SIG-M5 (cell line): ENCODE data around the gene TPRKB.
"Not testable (repeated sequence)": the region's sequence is repeated elsewhere in the genome, so short reads cannot be mapped to it uniquely, and the experiment has no call there.

ENCODE experiments used
- DNase-seq: peaks from one replicate; lab custom pipeline; 2025; lab: John Stamatoyannopoulos, UW

The TPRKB gene

DNA sequence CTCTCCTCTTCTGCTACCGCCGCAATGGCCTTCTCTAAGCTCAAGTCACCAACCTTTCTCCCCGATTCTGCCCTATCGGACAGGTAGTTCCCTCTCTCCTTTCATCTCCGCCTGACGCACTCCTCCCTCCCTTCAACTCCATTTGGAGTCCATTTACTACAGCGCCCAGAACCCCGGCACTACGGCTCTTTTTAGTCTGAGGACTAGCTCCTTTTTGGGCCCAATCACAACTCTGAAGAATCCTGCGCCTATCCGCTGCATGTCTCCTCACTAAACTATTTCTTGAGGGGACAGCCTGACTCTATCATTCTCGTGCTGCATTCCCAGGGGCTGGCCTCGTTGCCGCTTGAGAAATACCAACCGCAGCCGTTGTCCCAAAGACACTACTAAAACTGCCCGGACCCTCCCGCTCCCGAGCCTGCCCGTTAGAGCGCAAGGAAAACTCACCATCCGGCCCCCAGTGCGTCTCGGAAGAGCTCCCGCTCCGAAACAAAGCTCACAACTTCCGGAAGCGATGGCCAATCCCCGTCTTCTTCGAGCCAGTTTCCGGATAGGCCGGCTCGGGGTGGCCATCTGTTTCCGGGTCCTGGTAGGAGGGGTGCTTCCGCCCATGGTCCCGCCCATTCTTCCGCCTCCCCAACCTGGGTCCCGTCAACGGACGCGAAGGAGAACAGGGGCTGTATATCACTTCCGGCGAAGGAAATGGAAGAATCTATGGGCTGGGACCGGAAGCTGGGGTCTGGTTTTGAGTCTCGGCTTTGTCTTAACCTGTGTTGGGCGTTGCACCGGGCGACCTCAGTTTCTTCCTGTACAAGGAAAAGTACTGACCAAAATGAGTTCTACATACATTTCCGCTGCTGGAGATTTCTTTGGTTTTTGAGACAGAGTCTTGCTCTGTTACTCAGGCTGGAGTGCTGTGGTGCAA lies at the start of gene TPRKB:
TSS of gene TPRKB (minus strand) at position 491 of the 925 bp plus-strand sequence. CDS start 2,776 bp downstream, outside the sequence.
- peak; percentile 89 for DNase-seq

GRCh38 chr2:73783883-73784282 lies 46.7 kb upstream of the TPRKB start, which contains the start of gene C2orf78:
C2orf78 (plus strand) TSS chr2:73784183; CDS start chr2:73784310, 127 bp downstream.
- DNase-seq: not testable (repeated sequence)

- not testable (repeated sequence) for DNase-seq
Measured at GRCh38 chr2:73783402-73783801, 46.3 kb upstream of the TPRKB start.

DNA sequence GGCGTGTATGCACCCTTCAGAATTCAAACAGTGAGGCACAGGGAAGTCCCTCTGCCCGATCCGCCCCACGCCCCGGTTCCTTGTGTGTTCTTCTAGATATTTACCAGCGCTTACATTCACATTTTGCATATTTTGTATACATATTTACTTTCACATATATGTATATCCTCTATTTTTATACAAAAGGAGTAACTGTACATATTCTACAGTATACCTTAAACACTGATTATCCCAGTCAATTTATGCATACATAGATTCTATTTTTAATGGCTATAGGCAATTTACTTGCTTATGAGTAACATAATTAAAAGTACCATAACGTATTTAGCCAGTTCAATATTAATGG lies 43.1 kb upstream of the TPRKB start:
- no peak for DNase-seq

- DNase-seq: peak; percentile 60
Measured at GRCh38 chr2:73779467-73780236, 42.5 kb upstream of the TPRKB start, which contains the start of gene DUSP11. DUSP11 (minus strand) TSS chr2:73780103; CDS start chr2:73779974, 129 bp downstream.

GRCh38 chr2:73778867-73779466 lies 41.8 kb upstream of the TPRKB start:
- not testable (repeated sequence) for DNase-seq

DNA sequence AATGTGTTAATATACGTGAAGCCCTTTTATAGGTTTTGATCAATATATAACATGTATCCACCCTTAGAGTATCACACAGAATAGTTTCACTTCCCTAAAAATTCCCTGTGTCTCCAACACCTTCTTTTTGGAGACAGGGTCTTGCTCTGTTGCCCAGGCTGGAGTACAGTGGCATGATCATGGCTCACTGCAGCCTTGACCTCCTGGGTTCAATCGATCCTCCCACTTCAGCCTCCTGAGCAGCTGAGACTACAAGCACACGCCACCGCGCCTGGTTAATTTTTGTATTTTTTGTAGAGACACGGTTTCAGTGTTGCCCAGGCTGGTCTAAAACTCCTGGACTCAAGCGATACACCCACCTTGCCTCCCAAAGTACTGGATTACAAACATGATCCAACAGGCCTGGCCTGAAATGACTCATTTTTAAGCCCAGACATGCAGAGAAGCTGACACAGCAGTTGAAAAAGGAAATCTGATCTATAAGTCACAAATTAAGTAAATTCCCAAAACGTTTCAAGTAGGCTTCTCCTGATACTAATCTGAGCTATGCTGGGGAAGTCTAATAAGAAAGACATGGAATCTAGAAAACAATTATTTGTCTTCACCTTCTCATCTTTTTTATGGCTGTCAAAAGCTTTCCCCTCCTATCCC lies 39.8 kb upstream of the TPRKB start:
- DNase-seq: no peak

DNA sequence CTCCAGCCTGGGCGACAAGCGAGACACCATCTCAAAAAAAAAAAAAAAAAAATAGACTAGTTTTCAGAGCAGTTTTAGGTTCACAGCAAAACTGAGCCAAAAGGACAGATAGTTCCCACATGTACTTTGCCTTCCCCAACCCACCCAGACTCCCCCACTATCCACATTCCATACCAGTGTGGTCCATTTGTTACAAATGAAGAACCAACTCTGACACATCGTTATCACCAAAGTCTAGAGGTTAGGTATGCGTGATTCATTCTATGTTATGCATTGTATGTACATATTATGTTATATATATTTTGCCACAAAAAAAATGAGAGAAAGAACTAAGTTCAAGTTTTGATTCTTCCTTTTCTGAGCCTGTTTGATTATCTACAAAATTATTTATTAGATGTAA lies 39.2 kb upstream of the TPRKB start:
- DNase-seq: no peak

DNA sequence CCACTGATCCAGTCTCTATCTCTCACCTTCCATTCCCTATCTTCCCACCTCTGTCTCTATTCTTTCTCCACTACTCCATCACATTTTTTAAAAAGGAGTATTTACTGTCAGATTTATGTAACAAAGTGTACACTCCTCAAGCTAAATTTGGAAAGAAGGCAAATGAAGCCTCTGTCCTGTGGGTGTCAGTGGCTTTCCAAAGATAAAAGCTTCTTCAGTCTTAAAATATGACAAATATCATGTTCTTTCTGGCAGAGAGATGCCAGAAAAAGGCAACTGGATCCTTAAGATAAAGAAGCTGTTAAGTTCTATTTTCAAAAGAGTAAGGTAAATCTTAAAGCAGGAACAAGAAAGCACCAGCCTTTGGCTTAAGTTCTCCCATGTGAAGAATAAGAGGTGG lies 35.7 kb upstream of the TPRKB start:
- DNase-seq: no peak

DNA sequence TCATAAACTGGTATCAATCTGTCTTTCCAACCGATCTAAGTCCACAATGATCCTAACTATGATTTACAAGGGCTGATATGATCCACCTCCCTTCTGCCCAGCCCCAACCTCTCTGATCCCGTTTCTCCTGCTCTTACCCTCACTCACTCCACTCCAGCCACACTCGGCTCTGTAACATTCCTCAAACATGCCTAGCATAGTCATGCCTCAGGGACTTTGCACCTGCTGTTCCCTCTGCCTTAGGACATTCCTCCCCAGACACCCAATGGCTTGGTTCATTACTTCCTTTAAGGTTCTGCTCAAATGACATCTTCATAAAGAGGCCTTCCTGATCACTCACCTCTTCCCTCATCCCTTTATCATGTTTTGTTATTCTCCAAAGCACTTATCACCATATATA lies 33.6 kb upstream of the TPRKB start:
- DNase-seq: no peak

DNA sequence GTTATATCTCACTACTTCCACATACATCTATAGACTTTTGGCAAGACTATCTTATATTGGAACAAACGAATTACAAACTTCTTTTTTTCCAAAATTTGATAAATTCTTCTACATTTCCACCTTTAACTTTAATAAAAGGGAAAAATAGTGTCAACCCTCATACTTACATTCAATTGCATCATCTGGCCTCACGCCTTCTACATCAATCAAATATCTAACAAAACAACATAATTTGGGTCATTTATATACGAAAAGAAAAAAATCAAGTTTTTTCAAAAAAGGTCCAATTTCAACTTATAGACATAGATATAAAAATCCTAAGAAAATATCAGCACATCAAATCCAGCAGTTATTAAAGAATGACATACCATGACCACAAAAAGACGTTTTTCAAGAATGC lies 29.8 kb upstream of the TPRKB start:
- DNase-seq: no peak

GRCh38 chr2:73766349-73766748 lies 29.2 kb upstream of the TPRKB start:
- DNase-seq: no peak

- DNase-seq: no peak
Measured at GRCh38 chr2:73764945-73765344, 27.8 kb upstream of the TPRKB start.

- no peak for DNase-seq
Measured at GRCh38 chr2:73762571-73762970, 25.4 kb upstream of the TPRKB start.

- DNase-seq: no peak
Measured at GRCh38 chr2:73759904-73760303, 22.8 kb upstream of the TPRKB start.

GRCh38 chr2:73759285-73759764 lies 22.2 kb upstream of the TPRKB start:
- no peak for DNase-seq

DNA sequence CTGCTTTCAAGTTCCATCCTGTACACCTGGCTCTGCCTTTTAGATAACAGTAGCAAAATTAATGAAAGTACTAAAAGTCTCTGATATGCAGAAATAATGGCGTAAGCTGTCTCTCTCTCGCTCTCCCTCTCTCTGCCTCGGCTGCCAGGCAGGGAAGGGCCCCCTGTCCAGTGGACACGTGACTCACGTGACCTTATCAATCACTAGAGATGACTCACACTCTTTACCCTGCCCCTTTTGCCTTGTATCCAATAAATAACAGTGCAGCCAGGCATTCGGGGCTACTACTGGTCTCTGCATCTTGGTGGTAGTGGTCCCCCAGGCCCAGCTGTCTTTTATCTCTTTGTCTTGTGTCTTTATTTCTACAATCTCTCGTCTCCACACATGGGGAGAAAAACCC lies 17.2 kb upstream of the TPRKB start:
- not testable (repeated sequence) for DNase-seq

- DNase-seq: no peak
Measured at GRCh38 chr2:73749314-73749713, 12.2 kb upstream of the TPRKB start.

GRCh38 chr2:73746877-73747208 lies 9.7 kb upstream of the TPRKB start:
- no peak for DNase-seq

GRCh38 chr2:73746015-73746876 lies 9.1 kb upstream of the TPRKB start:
- DNase-seq: no peak

DNA sequence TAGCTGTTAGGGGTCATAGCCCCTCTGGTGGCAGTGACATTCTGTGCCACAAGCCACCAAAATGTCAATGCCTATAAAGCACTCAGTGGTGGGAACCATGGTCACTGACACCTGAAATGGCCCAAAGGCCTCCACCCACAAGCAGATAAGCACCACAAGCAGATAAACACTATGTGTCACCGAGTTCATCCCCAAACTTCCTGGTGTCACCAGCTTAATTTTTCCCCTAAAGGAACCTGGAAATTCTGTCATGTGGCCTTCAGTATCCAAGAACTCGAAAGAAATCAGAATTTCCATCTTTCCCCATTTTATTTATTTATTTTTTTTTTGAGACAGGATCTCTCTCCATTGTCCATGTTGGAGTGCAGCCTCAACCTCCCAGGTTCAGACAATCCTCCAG lies 3.6 kb upstream of the TPRKB start:
- DNase-seq: no peak
